GM12878 (cell line): ENCODE results near the gene TRIM3. TPM values are rescaled to one million over a fixed set of nuclear protein-coding genes. Genes with fewer than 3 reads are reported as not detected.

Source experiments
- ATAC-seq: fragments of 200-7000 bp; cut with Tn5 transposase; 3 replicates; pipeline ENCODE4 v1.9.1; 2020; ENCODE audit warnings: mild to moderate bottlenecking, moderate library complexity
- BruUV-seq: library from RNA; stranded (reverse); fragments of 400-500 nt; replicated peaks from 2 replicates; lab custom pipeline; 2021; lab: Mats Ljungman, UMichigan
- CTCF ChIA-PET: fragments of 300-600 bp; sonication (Branson Sonifier 250); formaldehyde crosslinking; extraction: SDS; loops from one replicate; lab custom pipeline; 2021; ENCODE audit warnings: inconsistent platforms; lab: Yijun Ruan, JAX
- POLR2A ChIA-PET: fragments of 350-600 bp; formaldehyde crosslinking; extraction: SDS; loops from one replicate; lab custom pipeline; 2021; ENCODE audit warnings: inconsistent platforms; lab: Charles Lee
- RAD21 ChIA-PET: fragments of 300-600 bp; sonication (Branson Sonifier 250); formaldehyde crosslinking; loops from one replicate; lab custom pipeline; 2023; ENCODE audit warnings: antibody characterized with exemption; ENCODE audit not compliant: unreplicated experiment; lab: Charles Lee
- SMC1A ChIA-PET: fragments of 300-600 bp; sonication (Branson Sonifier 250); formaldehyde crosslinking; loops from one replicate; lab custom pipeline; 2023; ENCODE audit not compliant: unreplicated experiment, uncharacterized antibody; lab: Charles Lee
- DNase-seq: peaks from one replicate; pipeline ENCODE4 v3.0.0-alpha.2; 2011; ENCODE audit warnings: low read depth, low spot score
- FAIRE-seq: peaks from 3 replicates; lab custom pipeline; 2011; peaks lifted over from hg19 to GRCh38; lab: Jason Lieb, UNC
- H2AFZ ChIP-seq: 2 replicates; pipeline ENCODE4 v1.6.0; 2011; ENCODE audit warnings: low read depth, low read length, control low read depth; ENCODE audit not compliant: control insufficient read depth
- H3K27ac ChIP-seq: 2 replicates; pipeline ENCODE4 v1.5.1; 2011; ENCODE audit warnings: control low read depth; ENCODE audit not compliant: control insufficient read depth, insufficient read depth
- H3K27me3 ChIP-seq, 2 experiments: replicated peaks in 1 of 2; 2 replicates each; pipeline versions ENCODE4 v1.6.0 to v1.6.1; 2011; ENCODE audit warnings: low read length in 1 of 2; ENCODE audit not compliant: control insufficient read depth in 2 of 2, insufficient read depth in 2 of 2
- H3K36me3 ChIP-seq, 2 experiments: 2 replicates each; pipeline ENCODE4 v1.5.1; 2011; ENCODE audit warnings: low read length in 1 of 2; ENCODE audit not compliant: control insufficient read depth in 2 of 2, insufficient read depth in 2 of 2
- H3K4me1 ChIP-seq: 2 replicates; pipeline ENCODE4 v1.6.1; 2011; ENCODE audit warnings: mild to moderate bottlenecking, low read length, moderate library complexity, mixed read lengths; ENCODE audit not compliant: control insufficient read depth, insufficient read depth
- H3K4me2 ChIP-seq: 2 replicates; pipeline ENCODE4 v1.6.0; 2011; ENCODE audit warnings: control low read depth; ENCODE audit not compliant: control insufficient read depth, insufficient read depth
- H3K4me3 ChIP-seq: fragments of 200-600 bp; sonication (generic); 2 replicates; pipeline ENCODE4 v1.5.1; 2016
- H3K79me2 ChIP-seq: 2 replicates; pipeline ENCODE4 v1.6.0; 2011; ENCODE audit warnings: low read length; ENCODE audit not compliant: control insufficient read depth, insufficient read depth
- H3K9ac ChIP-seq: 2 replicates; pipeline ENCODE4 v1.8.0; 2011; ENCODE audit warnings: low read length, control low read depth, mixed read lengths; ENCODE audit not compliant: control insufficient read depth, insufficient read depth
- H3K9me3 ChIP-seq: replicated peaks from 3 replicates; pipeline ENCODE4 v1.5.1; 2011; ENCODE audit warnings: mild to moderate bottlenecking, low read length; ENCODE audit not compliant: control insufficient read depth, insufficient read depth
- H4K20me1 ChIP-seq: 2 replicates; pipeline ENCODE4 v1.6.0; 2011; ENCODE audit not compliant: control insufficient read depth, insufficient read depth
- CBFB ChIP-seq: IDR thresholded peaks from 2 replicates; pipeline ENCODE4 v1.6.1; 2016; ENCODE audit warnings: antibody characterized with exemption, low read depth
- CHD2 ChIP-seq: IDR thresholded peaks from 2 replicates; pipeline ENCODE4 v1.6.1; 2011; ENCODE audit warnings: low read depth, low read length, improper control_type of control experiment, borderline replicate concordance
- EP300 ChIP-seq, 2 experiments: fragments of 150-350 bp in 1 of 2; IDR thresholded peaks; 2 replicates each; pipeline ENCODE4 v1.6.1; 2011 to 2012; ENCODE audit warnings: low read depth in 2 of 2, low read length in 2 of 2, borderline replicate concordance in 1 of 2, improper control_type of control experiment in 1 of 2, inconsistent platforms in 1 of 2; ENCODE audit not compliant: control insufficient read depth in 1 of 2
- PRDM15 ChIP-seq: fragments of 450-650 bp; formaldehyde crosslinking; IDR thresholded peaks from 2 replicates; pipeline ENCODE4 v1.4.0; 2020; ENCODE audit warnings: mild to moderate bottlenecking, moderate library complexity
- YY1 ChIP-seq: IDR thresholded peaks from 2 replicates; pipeline ENCODE4 v1.6.1; 2011; ENCODE audit warnings: low read depth, mild to moderate bottlenecking, low read length
- ZBTB40 ChIP-seq: fragments of 450-650 bp; IDR thresholded peaks from 2 replicates; pipeline ENCODE4 v1.6.1; 2016; ENCODE audit warnings: mild to moderate bottlenecking, moderate library complexity, borderline replicate concordance
- WGBS: methylation state at CpG from one replicate; pipeline ENCODE4 v1.1.6; 2016; ENCODE audit warnings: low lambda C conversion rate; ENCODE audit not compliant: insufficient replicate concordance, insufficient coverage; ENCODE audit errors: missing lambda C conversion rate; 5-methylcytosine and 5-hydroxymethylcytosine counted together
- in situ Hi-C: fragments of 300-500 bp; cut with MboI; formaldehyde crosslinking; loops from 9 replicates; pipeline ENCODE4 v1.14.3; 2018; ENCODE audit warnings: mixed read lengths
- intact Hi-C: fragments of 100-400 bp; cut with micrococcal nuclease; formaldehyde crosslinking; loops from one replicate; pipeline ENCODE4 v1.14.2; 2022; ENCODE audit not compliant: unreplicated experiment
- polyA plus RNA-seq, 11 experiments: library from polyadenylated mRNA; depleted of rRNA in 4 of 11; unstranded in 6 of 11; stranded (reverse) in 5 of 11; fragments of >200 nt; fragmentation: Nextera tagmentation in 4 of 11; fragmentation: Illumina TruSeq in 1 of 11; extraction: Ambion mirVana in 4 of 11; extraction: Trizol in 1 of 11; gene quantifications; 1 replicate in 1 of 11; 2 replicates in 10 of 11; pipeline versions ENCODE4 v1.2.1 to v1.2.3, GENCODE V29; 2011 to 2016; ENCODE audit warnings: inconsistent platforms in 2 of 11, missing spikeins in 2 of 11, low read depth in 1 of 11
- total RNA-seq, 4 experiments: library from RNA; depleted of rRNA in 3 of 4; stranded (reverse); fragments of >200 nt in 3 of 4; fragmentation: Illumina TruSeq in 1 of 4; extraction: Trizol in 1 of 4; gene quantifications; 2 replicates each; pipeline versions ENCODE4 v1.2.1 to v1.2.3, GENCODE V29; 2013 to 2021
- TF ChIP-seq, protein P1 (sequence below): fragments of 450-650 bp; formaldehyde crosslinking; IDR thresholded peaks from 2 replicates; pipeline ENCODE4 v1.4.0; 2022; ENCODE audit warnings: mild to moderate bottlenecking, moderate library complexity

Gene TRIM3
- total and polyA plus RNA-seq, 10 of the 15 experiments (the other 5 are each of a cell fraction or from before 2014, with no cell fraction given) = 0.34 to 11.8 (median 4.8) TPM

DNA sequence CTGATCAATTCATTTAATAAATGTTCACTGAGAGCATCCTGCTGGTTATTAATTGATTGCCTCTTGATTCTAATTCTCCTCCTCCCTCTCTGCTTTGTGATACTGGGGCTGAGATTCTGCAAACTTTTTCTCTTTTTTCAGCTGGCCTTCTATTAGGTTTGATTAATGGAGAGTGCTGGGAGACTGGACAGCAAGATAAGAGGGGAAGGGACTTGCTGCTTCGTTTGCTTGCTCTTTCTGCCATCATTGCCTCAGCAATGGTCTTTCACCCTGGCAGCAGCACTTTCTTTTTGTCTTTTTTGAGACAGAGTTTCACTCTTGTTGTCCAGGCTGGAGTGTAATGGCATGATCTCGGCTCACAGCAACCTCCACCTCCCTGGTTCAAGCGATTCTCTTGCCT is 30.4 kb upstream of the TRIM3 start:
- H3K4me3 ChIP-seq = no peak overlapping the region
- FAIRE-seq = no peak
- CTCF ChIA-PET = interaction anchor here (0.6 to 7.2 kb wide), 16 partner anchors 10 to 359 kb away, joined by 3 to 177 read pairs (median 9); partner anchors contain the start of genes ARFIP2, HPX, SMPD1 and TIMM10B
- H3K9ac ChIP-seq = no peak overlapping the region
- H3K4me2 ChIP-seq = no peak overlapping the region
- 93% methylated on average over 3 of the region's 3 CpGs for WGBS
- H2AFZ ChIP-seq = no peak overlapping the region
- peaks cover 0 to 2% of the 10 kb centered on the region in 2 experiments; a peak in 1 of 4 replicates for H3K36me3 ChIP-seq
- TF ChIP-seq CBFB (no peak), PRDM15 (no peak), ZBTB40 (no peak), EP300 (IDR thresholded peaks at IDR 0.05; ENCODE audit: borderline replicate concordance in 1 of 2, control insufficient read depth in 1 of 2, low read depth in 2 of 2, low read length in 2 of 2) (no peak), CHD2 (no peak), YY1 (no peak)
- TF ChIP-seq, protein P1, sequence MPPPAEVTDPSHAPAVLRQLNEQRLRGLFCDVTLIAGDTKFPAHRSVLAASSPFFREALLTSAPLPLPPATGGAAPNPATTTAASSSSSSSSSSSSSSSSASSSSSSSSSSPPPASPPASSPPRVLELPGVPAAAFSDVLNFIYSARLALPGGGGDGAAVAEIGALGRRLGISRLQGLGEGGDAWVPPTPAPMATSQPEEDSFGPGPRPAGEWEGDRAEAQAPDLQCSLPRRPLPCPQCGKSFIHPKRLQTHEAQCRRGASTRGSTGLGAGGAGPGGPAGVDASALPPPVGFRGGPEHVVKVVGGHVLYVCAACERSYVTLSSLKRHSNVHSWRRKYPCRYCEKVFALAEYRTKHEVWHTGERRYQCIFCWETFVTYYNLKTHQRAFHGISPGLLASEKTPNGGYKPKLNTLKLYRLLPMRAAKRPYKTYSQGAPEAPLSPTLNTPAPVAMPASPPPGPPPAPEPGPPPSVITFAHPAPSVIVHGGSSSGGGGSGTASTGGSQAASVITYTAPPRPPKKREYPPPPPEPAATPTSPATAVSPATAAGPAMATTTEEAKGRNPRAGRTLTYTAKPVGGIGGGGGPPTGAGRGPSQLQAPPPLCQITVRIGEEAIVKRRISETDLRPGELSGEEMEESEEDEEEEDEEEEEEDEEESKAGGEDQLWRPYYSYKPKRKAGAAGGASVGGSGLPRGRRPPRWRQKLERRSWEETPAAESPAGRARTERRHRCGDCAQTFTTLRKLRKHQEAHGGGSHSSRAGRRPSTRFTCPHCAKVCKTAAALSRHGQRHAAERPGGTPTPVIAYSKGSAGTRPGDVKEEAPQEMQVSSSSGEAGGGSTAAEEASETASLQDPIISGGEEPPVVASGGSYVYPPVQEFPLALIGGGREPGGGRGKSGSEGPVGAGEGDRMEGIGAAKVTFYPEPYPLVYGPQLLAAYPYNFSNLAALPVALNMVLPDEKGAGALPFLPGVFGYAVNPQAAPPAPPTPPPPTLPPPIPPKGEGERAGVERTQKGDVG (CRISPR knock-in tag) = no peak
- no peak for ATAC-seq
- RAD21 ChIA-PET = interaction anchor here (1.1 to 5.9 kb wide), 5 partner anchors 51 to 126 kb away, joined by 3 to 76 read pairs (median 14); partner anchors contain the start of gene SMPD1
- H3K79me2 ChIP-seq = no peaks in the 10 kb centered on the region
- in situ Hi-C loops = no loop called here
- no peaks in the 10 kb centered on the region for H4K20me1 ChIP-seq
- no peak overlapping the region for H3K27ac ChIP-seq
- no peak for DNase-seq
- no peaks in the 10 kb centered on the region for H3K27me3 ChIP-seq
- SMC1A ChIA-PET = interaction anchor here (1.0 to 6.8 kb wide), 6 partner anchors 9 to 126 kb away, joined by 3 to 101 read pairs (median 6); no protein-coding TSS in a partner anchor
- POLR2A ChIA-PET = no interaction called here
- intact Hi-C loops = no loop called here
- no peaks in the 10 kb centered on the region for H3K9me3 ChIP-seq
- H3K4me1 ChIP-seq = no peaks in the 10 kb centered on the region
- BruUV-seq = no TSS peak
